Fibroblast of peridontal ligament (primary cell): ENCODE data around the gene GRM5.
"Not testable (repeated sequence)": the region's sequence is repeated elsewhere in the genome, so short reads cannot be mapped to it uniquely, and the experiment has no call there.

Source experiments
- DNase-seq: peaks from one replicate; pipeline ENCODE4 v3.0.0-alpha.2; 2010; ENCODE audit errors: extremely low read depth

The GRM5 gene

DNA sequence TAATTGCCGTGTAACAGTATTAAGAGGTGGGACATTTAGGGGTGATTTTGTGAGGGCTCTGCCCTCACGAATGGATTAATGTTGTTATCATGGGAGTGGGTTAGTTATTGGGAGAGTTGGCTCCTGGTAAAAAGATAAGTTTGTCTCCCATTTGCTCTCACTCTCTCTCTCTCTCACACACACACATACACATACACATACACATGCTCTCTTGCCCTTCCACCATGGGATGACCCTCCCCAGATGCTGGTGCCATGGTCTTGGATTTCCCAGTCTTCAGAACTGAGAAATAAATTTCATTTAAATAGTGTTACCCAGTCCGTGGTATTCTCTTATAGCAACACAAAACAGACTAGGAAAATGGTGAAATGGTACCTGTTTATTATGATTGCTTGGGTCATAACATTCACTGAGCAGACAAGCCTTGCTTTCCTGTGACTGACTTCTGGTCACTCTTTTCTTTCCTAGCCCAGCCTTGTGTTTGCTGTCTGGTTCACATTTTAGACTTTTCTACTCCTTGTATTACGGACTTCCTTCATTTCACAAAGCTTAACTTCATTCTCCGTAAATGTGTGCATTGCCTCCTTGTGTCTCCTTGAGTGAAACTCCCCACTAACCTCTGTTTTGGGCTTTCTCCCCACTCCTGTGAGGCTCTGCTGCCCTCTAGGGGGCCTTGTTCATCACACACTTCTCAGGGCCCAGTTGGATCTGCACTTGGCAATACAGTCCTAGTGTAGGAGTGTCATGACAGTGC is 521.7 kb downstream of the GRM5 start:
- DNase-seq, result peak; percentile 97

GRCh38 chr11:88541006-88541405 is 524.8 kb downstream of the GRM5 start:
- no peak for DNase-seq

DNA sequence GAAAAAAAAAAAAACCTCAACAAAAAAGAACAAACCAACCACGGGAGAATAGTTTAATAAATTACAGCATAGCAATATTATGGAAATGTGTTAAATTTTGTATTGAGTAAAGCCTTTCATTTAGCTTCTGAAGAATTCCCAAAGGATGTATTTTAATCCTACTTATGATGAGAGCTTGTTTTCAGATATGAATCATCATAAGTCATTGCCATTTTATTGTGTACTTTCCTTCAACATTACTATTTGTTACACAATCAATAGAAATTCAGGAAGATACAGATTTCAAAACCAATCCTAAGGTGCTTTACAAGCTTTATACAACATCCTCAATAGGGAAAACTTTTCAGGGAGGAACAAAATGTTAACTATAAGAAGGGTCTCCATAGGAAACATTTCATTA is 527.7 kb downstream of the GRM5 start:
- DNase-seq, result peak; percentile 84

DNA sequence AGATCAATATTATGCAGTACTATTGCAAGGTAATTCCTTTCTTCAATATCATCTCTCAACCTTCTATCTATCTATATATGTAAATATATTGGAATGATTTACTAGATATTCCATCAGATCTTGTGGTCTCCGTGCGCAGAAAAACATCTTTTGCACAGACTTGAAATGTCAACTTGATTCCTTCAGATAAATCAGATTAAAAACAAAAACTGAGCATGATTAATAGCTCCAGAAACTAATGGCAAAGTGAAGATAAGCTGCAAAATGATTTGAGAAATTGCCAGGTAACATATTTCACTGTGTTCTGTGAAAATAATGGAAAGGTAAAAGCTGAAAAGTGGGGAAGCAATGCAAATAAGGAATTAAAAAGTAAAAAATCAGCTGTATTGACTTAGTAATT is 528.2 kb downstream of the GRM5 start:
- DNase-seq, result no peak

DNA sequence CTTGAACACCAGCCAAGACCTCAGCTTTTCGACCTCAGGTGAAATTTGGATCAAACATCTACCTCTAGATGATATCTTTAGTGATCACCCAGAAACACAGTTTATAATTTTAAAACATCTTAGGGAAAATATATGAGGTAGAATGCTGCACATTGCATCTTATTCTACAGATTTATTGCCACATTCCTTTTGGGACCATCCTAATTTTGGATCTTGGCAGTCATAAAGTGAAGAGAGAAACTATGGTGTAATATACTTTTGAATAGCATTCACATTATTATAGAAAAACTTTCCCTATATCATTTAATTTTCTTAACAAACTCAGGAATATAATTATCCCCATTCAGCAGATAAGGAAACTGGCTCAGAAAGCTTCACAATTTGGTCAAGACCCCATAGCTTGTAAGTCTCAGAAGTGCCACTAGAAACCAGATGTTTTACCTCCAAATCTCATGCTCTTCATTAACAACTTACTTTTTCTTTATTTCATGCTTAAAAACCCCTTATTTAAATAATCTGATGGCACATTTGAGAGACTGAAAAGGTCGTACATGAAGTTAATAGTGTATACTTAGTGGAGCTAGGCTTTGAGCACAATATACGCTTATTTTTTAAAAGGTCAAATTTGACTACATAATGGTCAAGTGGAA is 529.0 kb downstream of the GRM5 start:
- peak; percentile 5 for DNase-seq

DNA sequence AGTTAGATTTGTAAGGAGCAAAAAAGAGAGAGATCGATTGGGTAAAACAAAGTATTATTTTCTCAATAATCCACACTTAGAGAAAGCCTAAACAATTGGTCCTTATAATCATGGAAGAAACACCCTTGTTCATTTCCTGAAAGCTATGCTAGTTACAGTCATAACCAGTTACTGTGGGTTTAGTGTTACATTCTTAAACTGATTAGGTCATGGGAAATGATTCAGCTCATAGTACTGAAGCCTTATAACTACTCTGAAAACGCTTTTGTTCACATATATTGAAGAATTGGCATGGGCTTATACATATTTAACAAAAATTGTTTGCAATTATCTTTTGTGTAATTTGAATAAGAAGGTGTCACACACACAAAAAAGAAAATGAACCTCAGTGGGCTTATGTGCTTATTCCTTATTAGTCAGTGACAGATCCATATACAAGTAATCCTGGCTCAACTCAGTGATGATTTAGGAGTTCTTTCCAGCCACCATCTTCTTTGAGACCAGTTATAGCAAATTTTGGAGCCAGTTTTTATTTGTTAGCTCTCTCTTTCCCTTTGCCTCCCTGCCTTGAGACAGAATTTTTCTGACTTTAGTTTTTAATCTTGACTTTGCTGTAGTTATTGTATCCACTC is 529.8 kb downstream of the GRM5 start:
- DNase-seq, result peak; percentile 95

- DNase-seq, result peak; percentile 64
These were observed 530.5 kb downstream of the GRM5 start for GRCh38 chr11:88535266-88535665.

GRCh38 chr11:88534706-88535105 is 531.1 kb downstream of the GRM5 start:
- DNase-seq, result not testable (repeated sequence)

- DNase-seq, result no peak
These were observed 531.6 kb downstream of the GRM5 start for GRCh38 chr11:88534185-88534584.

- DNase-seq, result no peak
These were observed 532.8 kb downstream of the GRM5 start for GRCh38 chr11:88533001-88533400.

DNA sequence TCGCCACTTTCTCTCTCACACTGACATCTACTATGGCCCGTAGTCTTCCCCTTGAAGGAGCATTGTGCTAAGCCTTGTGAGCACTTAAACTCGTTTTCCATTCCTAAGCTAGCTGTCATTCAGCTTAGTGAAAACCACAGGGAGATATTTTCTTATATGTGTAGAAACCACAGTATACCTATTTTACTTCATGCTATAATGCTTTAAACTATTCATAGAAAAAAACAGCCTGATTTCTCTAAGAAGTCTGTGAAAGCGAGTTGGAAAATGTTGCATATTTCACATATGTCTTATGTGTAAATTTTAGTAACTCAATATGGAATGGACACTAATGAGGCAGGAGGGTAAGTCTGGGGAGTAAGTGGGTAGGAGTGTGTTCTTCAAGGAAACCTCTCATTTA is 534.0 kb downstream of the GRM5 start:
- DNase-seq, result no peak

- no peak for DNase-seq
These were observed 536.4 kb downstream of the GRM5 start for GRCh38 chr11:88529426-88529825.

DNA sequence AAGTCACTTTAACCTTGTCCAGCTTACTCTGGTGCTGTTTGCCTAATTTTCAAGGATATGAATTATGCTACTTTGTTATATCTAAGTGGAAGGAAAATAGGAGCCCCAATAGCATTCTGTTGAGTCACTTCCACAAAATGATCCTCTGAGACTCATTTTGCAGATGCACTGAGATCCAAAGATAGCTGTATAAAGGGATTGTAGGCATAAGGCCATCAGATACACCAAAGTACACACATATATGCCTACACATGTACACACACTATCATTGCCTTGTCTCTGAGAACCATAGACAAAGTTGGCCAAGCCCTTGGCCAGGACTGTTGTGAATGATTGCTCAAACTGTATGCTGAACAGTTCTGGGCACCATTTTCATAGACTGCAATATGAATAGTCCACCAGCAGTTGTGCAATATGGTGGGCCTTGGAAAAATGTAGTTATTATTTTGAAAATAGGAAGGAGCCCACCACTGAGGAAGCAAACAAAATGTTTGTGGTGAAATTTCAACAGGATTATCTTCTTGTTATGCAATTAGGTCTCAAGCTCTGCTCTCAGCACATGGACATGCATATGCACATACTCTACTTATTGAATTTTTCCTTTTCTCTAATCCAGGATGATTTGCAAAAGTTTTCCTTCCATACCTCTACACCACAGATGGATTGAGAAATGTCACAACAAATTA is 542.3 kb downstream of the GRM5 start:
- peak; percentile 45 for DNase-seq

- DNase-seq, result peak; percentile 51
These were observed 543.0 kb downstream of the GRM5 start for GRCh38 chr11:88522624-88523385.

- peak; percentile 68 for DNase-seq
These were observed 544.0 kb downstream of the GRM5 start for GRCh38 chr11:88521799-88522201.

DNA sequence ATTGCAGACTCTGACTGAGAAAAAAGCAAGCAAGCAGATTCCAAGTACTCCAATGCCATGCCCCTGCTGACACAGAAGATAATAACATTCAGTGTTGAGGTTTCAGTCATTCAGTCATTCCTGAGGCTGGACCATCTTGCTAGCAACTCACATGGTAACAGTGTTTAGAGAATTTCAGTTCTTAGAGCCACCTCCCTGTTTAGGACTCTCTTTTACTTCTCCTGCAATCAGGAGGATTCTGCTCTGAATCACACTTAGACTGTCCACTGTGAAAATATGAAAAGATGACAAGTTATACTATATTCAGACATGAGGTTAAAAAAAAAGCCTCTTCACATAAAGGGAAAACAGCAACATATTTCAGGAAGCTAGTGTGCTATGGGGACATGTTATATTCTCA is 544.4 kb downstream of the GRM5 start:
- peak; percentile 43 for DNase-seq

GRCh38 chr11:88520391-88520790 is 545.4 kb downstream of the GRM5 start:
- DNase-seq, result peak; percentile 17

DNA sequence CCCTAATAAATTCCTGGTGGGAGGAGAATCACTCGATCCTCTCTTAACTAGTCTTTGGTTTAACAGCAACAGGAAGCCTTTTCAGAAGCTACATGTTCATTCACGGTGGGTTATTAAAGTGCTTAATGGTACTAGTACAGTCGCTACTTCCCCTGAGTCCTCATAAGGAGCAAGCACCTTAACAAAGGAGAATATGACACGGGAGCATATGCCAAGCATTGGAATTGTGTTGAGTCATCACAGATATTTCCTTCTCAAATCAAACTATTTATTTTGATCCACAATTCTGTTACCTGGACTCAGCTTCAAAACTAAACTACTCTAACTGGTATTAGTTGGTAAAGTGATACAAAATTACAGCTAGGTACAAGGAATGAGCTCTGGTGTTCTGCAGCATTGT is 550.8 kb downstream of the GRM5 start:
- DNase-seq, result no peak

GRCh38 chr11:88511006-88511405 is 554.8 kb downstream of the GRM5 start:
- DNase-seq, result no peak

GRCh38 chr11:88508759-88509581 is 556.8 kb downstream of the GRM5 start:
- no peak for DNase-seq

- no peak for DNase-seq
These were observed 557.4 kb downstream of the GRM5 start for GRCh38 chr11:88508418-88508758.
